ENCODE data around the gene CREG1. TPM values are rescaled to one million over a fixed set of nuclear protein-coding genes. Genes with fewer than 3 reads are reported as not detected.

The CREG1 gene
- total and polyA plus RNA-seq, 2 of the 8 experiments (the other 6 are each of a cell fraction or from before 2014, with no cell fraction given) = 29.8 to 30.1 TPM

- TF ChIP-seq CTCF (IDR thresholded peaks at IDR 0.05; ENCODE audit: control extremely low read depth in 1 of 3, insufficient read depth in 1 of 3, low read depth in 1 of 3, low read length in 3 of 3) = peak in 1 of 3 experiments; percentile 16; a peak in 1 of 4 replicates
Observed at GRCh38 chr1:167491586-167492461, 61.7 kb downstream of the CREG1 start (continued).

Other genes with a start within 250 kb of the CREG1 start
- gene CD247, start 35.2 kb downstream of the CREG1 start, total RNA-seq (2021; fragmentation: NEBNext Ultra II Directional; extraction: Animal tissue kit (Norgen Biotek cat#: 25700)) = 1.7 and 2.2 TPM in 2 replicates
- gene CD247, start 35.2 kb downstream of the CREG1 start, polyA plus RNA-seq (2011; rRNA removed) = 1.9 and 2.0 TPM in 2 replicates
- 0.69 and 0.98 TPM in 2 replicates for gene RCSD1, start 76.5 kb upstream of the CREG1 start, total RNA-seq (2021; fragmentation: NEBNext Ultra II Directional; extraction: Animal tissue kit (Norgen Biotek cat#: 25700))
- gene RCSD1, start 76.5 kb upstream of the CREG1 start, polyA plus RNA-seq (2011; rRNA removed) = 0.35 and 0.47 TPM in 2 replicates
- gene MPZL1, start 168.2 kb upstream of the CREG1 start, total RNA-seq (2021; fragmentation: NEBNext Ultra II Directional; extraction: Animal tissue kit (Norgen Biotek cat#: 25700)) = 120 and 128 TPM in 2 replicates
- gene MPZL1, start 168.2 kb upstream of the CREG1 start, polyA plus RNA-seq (2011; rRNA removed) = 31.1 and 37.8 TPM in 2 replicates

Data from H1 (cell line).